HG03066 (cell line): ENCODE results near the gene PABPC3.

ENCODE experiments used
- ATAC-seq: cut with Tn5 transposase; IDR thresholded peaks from one replicate; pipeline ENCODE4 v1.9.1; 2021; ENCODE audit warnings: low read depth; ENCODE audit not compliant: unreplicated experiment

The PABPC3 gene

GRCh38 chr13:25095851-25096453 lies at the start of gene PABPC3:
Gene PABPC3 (plus strand): TSS chr13:25096136. CDS start chr13:25096199, 63 bp downstream.
- no peak for ATAC-seq

DNA sequence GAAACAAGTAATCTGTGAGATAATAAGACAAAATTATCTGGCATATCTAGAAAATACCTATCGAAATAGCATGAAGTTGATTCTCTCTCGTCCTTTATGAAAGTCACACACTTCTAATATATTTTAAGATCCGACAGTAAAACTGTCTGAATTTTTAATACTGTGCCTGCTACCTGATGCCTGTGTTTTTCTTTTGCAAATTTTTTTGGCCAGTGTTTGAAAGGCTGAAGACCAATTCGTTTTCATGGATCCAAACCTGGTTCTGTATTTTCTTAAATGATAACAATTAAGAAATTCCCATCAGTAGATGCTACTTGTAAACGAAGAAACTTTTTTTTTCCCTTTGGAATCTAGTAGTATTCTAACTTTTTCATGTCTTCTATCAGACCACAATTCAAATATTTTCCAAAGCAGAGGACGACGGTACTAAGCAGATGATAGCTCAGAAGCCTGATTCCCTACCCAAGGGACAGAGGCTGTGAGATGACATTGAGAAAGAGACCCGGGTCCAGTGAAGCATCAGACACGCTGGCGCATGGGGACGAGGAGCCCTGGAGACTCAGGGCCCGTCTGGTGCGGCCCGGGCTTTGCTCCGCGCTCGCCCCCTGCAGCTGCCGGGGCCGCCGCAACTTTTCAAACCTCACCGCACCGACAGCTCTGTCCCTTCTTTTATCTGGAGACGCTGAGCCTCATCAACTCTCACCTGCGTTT lies 49.5 kb upstream of the PABPC3 start:
- no peak for ATAC-seq

DNA sequence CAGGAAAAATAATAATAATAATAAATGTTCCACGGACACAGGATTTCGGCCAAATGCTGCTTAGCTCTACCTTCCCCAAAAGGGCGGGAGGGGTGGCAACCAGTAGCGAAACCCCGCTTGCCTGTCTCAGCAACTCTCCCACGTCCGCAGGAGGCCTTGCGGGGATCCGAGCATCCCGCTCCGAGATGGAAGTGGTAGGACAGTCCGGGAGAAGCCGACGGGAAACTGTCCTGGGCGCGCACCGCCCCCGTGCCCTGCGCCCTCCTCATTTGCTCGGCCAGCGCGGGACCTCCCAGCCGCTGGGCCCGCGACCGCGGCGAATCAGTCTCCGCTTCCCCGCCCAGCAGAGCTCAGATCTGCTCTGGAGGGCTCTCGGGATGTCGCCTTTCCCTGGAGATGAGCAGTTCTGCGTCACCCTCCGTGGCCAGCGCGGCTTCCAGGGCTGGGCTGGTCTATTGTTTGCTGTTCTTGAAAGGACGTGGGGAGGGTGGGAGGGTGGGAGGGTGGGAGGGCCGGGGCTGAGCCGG lies 48.9 kb upstream of the PABPC3 start:
- no peak for ATAC-seq

DNA sequence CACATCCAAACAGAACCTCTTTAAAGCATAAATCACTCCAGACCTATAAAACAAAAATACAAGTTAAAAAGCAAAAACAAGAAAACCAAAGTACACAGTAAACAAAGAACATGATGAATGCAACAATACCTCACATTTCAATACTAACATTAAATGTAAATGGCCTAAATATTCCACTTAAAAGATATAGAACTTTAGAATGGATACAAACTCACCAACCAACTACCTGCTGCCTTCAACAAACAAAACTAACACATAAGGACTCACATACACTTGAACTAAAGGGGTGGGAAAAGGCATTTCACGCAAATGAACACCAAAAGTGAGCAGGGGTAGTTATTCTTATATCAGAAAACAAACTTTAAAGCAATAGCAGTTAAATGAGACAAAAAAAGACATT lies 44.9 kb upstream of the PABPC3 start:
- no peak for ATAC-seq

DNA sequence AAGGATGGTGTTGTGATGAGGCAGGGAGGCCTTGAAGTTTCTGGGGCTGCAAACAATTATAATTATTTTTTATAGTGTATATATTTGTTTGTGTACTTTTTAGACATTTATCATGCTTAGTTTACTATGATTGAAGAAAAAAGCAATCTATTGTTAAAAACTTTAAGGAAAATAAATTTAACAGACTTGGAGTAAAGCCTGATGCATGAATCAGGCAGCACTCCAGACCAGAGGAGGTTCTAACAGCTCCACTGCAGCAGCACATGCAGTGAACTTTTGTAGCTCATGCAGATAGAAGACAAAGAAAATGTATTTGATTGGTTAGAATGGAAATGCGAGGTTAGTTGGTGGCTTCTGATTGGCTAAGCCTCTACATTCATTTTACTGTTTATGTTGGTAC lies 36.8 kb upstream of the PABPC3 start:
- no peak for ATAC-seq

DNA sequence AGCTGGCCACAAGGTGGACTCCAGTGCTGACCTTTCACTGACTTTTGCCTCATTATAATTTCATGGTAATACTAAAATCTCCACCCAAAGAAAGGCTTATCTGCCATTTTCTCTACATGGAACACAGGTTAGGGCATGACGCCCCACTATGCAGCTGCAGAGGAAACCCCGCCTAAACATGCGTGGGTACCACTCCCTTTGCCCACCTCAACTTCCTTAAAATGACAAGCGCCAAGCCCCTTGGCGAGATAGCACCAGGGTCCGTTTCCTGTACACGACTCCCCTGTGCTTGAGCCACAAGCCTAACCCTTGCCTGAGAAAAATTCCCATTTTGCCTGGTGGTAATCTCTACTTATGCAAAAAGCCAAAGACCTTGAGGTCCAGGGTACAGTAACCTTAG lies 36.0 kb upstream of the PABPC3 start:
- no peak for ATAC-seq

DNA sequence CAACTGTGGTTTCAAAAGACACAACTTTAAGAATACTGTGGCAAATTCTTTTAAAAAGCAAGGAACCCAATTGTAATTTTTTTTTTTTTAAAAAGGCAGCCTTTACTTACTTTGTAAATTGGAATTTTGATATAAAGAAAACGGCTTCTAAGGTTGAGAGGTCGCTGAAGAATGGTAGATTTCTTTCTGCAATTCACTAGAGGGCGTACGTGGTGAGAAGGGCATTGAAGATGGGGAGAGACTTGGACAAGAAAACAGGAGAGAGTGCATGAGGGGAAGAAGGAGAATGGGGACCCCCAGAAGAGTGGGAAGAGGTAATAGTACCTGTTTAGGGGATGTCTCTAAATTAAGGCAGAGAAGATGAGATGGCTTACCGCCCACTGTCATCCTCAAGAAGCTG lies 33.5 kb upstream of the PABPC3 start:
- no peak for ATAC-seq

GRCh38 chr13:25064396-25064795 lies 31.5 kb upstream of the PABPC3 start:
- ATAC-seq: no peak

- no peak for ATAC-seq
Measured at GRCh38 chr13:25065974-25066770, 29.8 kb upstream of the PABPC3 start.

DNA sequence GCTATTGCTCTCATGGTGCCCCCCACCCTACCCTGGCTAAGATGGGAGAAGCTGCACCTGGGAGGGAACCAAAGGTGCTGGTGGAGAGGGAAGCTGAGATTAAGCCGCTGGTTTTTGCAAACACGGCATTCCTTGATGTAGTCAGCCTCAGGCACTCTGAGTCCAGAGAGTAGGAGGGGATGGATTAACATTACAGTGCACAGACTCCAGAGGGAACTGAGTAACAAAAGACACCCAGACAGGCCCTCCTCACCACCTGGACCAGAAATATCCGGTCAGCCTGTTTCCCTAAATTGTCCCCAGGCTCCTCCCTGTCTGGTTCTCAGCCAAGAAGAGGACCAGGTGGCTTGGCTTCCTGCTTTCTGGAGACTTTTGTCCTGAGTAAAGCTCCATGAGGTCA lies 28.9 kb upstream of the PABPC3 start:
- ATAC-seq: no peak

DNA sequence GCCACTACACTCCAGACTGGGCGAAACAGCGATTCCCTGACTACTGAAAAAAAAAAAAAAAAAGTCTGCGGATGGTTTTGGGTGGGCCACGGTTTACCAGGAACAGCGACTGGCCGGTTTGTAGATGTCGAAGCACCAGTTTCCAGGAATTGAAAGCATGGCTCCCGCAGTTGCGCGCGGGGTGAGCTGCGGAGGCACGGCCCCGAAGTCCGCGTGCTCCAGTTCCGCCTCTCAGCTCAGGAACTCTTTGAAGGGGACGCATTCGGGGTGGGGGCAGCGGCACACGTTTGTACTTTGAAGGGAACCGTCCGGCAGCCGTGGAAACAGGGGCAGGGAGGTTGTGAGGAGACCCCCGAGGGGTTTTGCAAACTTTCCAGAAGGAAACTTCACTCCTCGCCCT lies 27.1 kb upstream of the PABPC3 start:
- no peak for ATAC-seq

- no peak for ATAC-seq
Measured at GRCh38 chr13:25069236-25069635, 26.7 kb upstream of the PABPC3 start.

- no peak for ATAC-seq
Measured at GRCh38 chr13:25069911-25070310, 26.0 kb upstream of the PABPC3 start.

DNA sequence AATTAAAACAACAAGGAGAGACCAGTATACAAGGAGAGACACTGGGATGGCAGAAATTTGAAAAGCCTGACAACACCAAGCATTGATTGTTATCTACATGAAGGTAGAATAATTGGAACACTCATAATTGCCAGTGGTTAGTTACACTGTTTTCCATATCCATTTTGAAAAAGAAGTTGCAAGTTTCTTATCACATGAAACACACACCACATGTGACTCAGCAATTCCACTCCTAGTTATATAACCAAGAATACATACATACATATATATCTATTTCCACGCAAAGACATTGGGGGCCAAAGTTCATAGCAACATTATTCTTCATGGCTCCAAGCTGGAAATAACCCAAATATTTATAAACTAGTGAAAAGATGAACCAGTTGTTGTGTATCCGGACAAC lies 15.2 kb upstream of the PABPC3 start:
- ATAC-seq: no peak

- no peak for ATAC-seq
Measured at GRCh38 chr13:25084096-25084495, 11.8 kb upstream of the PABPC3 start.

GRCh38 chr13:25085125-25085742 lies 10.7 kb upstream of the PABPC3 start:
- ATAC-seq: no peak

GRCh38 chr13:25088562-25089221 lies 7.2 kb upstream of the PABPC3 start:
- ATAC-seq: no peak

- no peak for ATAC-seq
Measured at GRCh38 chr13:25097426-25097825, 1.5 kb downstream of the PABPC3 start.

DNA sequence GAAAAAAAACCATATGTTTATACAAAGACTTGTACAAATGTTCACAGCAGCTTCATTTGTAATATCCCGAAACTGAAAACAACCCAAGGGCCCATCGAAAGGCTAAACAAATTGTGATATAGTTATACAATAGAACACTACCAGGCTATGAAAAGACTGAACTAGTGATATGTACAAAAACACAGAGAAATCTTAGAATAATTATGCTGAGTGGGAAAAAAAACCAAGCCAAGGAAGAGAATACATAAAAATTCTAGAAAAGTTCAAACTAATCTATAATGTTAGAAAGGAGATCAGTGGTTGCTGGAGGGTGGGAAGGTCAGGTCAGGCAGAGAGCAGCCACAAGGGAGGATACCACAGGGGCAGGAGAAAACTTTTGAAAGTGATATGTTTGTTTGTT lies 7.8 kb downstream of the PABPC3 start:
- ATAC-seq: no peak

DNA sequence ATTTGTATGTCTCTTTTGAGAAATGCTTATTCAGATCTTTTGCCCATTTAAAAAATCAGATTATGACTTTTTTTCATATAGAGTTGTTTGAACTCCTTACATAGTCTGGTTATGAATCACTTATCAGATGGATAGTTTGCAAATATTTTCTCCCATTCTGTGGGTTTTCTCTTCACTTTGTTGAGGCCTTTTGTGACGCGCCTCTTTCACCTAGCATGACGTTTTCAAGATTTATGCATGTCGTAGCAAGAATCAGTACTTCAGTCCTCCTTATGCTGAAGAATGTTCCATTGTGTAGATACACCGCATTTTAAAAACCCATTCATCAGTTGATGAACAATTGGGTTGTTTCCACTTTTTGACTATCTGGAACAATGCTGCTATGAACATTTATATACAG lies 13.4 kb downstream of the PABPC3 start:
- ATAC-seq: no peak
